A549 treated with Mapracorat at 1 μM for 4 hours (cell line): ENCODE results near the gene HOXA1. TPM values are rescaled to one million over a fixed set of nuclear protein-coding genes. Genes with fewer than 3 reads are reported as not detected.

ENCODE experiments used
- total RNA-seq: library from RNA; stranded (reverse); fragments of 200-300 nt; extraction: Qiagen RNA extraction; gene quantifications from 5 replicates; pipeline ENCODE4 v1.2.3, GENCODE V29; 2022

Gene HOXA1
- 2.5 to 3.4 TPM (median 3.0 TPM) in 5 replicates for total RNA-seq

DNA sequence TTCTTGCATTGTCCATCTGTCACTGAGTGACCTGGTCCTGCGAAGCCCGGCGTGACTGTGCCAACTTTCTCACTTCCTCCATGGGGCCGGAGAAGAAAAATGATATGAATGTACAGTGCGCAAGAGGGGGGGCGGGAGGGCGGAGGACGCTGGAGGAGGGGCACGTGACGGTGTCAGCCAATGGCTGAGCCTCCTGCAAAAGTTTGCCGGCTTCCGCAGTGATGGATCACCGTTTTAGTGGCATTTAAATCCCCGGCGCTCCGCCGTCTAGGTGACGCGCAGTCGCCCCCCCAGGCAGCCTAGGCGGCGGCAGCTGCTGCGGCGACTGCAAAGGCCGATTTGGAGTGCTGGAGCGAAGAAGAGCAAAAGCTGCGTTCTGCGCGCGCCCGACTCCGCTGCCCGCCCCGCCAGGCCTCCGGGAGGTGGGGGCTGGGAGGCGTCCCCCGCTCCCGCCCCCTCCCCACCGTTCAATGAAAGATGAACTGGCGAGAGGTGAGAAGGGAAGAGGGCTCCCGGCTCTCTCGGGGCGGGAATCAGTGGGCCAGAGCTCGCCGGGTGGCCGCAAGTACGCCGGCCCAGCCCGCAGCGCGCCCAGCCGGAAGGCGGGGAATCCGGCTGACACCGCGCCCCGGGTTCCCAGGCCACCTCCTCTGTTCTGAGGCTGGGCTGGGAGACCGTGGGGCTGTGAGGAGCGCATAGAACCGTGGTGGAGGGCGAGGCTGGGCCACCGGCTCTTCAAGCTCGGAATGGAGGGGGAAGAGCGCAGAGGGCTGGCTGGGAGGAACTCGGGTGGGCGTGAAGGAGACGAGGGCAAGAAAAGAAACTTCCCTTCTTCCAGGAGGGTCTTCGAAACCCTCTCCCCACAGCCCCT is at the start of gene HOXA1:
HOXA1 (minus strand) TSS at position 104 of the 871 bp plus-strand sequence; CDS start at position 16, 88 bp downstream.

DNA sequence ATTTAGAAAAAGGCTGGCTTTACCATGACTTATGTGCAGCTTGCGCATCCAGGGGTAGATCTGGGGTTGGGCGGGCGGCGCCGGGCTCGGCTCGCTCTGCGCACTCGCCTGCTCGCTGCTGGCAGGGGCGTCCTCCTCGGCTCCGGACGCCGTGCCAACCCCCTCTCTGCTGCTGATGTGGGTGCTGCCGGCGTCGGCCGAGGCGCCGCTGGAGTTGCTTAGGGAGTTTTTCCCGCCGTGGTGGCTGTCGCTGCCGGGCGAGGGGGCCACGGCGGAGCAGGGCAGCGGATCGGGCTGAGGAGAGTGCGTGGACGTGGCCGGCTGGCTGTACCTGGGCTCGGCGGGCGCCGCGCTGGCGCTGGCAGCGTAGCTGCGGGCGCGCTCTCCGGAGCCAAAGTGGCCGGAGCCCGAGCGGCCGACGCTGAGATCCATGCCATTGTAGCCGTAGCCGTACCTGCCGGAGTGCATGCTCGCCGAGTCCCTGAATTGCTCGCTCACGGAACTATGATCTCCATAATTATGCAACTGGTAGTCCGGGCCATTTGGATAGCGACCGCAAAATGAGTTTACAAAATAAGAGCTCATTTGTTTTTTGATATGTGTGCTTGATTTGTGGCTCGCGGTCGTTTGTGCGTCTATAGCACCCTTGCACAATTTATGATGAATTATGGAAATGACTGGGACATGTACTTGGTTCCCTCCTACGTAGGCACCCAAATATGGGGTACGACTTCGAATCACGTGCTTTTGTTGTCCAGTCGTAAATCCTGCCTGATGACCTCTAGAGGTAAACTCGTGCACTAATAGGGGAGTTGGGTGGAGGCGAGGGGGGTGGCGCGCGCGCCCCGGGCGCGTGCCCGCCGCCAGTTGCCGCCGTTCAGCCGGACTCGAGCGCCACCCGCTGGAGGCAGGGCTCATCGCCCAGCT is 47.5 kb upstream of the HOXA1 start, which contains the start of gene HOXA5:
HOXA5 (minus strand) TSS at position 659 of the 927 bp plus-strand sequence; CDS start at position 585, 74 bp downstream.

DNA sequence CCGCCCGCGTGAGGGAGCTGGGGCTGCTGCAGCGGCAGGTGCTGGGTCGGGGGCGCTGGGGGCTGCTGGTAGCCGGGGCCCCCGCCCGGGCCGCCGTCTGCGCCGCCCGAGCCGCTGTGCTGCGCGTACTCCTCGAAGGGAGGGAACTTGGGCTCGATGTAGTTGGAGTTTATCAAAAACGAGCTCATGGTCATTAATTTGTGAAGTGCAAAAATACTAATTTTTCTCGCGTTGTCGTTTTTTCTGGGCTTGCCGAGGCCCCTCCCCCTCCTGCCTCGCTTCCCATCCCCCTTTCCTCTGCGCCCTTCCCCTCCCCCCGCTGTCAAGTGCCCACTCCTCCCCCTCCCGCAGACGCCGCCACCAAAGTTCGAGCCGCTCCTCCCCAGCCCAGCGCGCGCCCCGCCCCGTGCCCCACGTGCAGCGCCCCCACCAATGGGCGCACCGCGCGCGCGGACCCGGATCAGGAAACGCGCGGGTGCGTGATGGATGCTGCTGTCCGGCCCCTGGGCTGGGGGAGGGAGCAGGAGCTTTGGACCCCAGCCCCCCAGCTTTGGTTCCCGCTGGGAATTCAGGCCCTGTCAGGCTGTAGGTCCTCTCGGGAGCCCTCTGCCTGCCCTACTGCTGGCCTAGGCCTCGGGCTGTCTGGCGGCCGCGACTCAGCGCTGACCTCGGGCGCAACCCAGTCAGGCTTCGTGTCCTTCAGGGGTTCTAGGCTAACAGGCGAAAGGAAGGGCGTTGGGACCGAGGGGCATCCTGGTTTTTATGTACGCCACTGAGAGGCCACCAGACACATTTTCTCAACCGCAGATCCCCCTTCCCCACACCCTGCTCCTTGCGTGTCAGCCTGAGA is 35.0 kb upstream of the HOXA1 start, which contains the start of gene HOXA4:
HOXA4 (minus strand) TSS at position 218 of the 850 bp plus-strand sequence; CDS start at position 194, 24 bp downstream.

GRCh38 chr7:27102581-27103442 is 7.0 kb upstream of the HOXA1 start, which contains the start of gene HOXA2:
HOXA2 (minus strand) TSS chr7:27102683; CDS start chr7:27102500, 183 bp downstream.

Other genes with a start within 250 kb of the HOXA1 start
- gene SKAP2, start 231.4 kb downstream of the HOXA1 start, total RNA-seq = 12.5 to 17.8 TPM (median 15.2 TPM) in 5 replicates
- gene HOXA2, start 6.7 kb upstream of the HOXA1 start, total RNA-seq = 0.66 to 0.89 TPM (median 0.83 TPM) in 5 replicates
- 1.3 to 2.2 TPM (median 1.8 TPM) in 5 replicates for gene HOXA4, start 34.8 kb upstream of the HOXA1 start, total RNA-seq
- 3.4 to 6.8 TPM (median 5.8 TPM) in 5 replicates for gene HOXA5, start 47.7 kb upstream of the HOXA1 start, total RNA-seq
- gene HOXA6, start 51.8 kb upstream of the HOXA1 start, total RNA-seq = 0.74 to 1.8 TPM (median 1.6 TPM) in 5 replicates
- gene HOXA3, start 56.6 kb upstream of the HOXA1 start, total RNA-seq = 4.0 to 6.9 TPM (median 6.0 TPM) in 5 replicates
- gene HOXA7, start 60.7 kb upstream of the HOXA1 start, total RNA-seq = 4.1 to 5.5 TPM (median 5.0 TPM) in 5 replicates
- gene HOXA9, start 69.5 kb upstream of the HOXA1 start, total RNA-seq = 0.41 to 1.4 TPM (median 0.73 TPM) in 5 replicates
- gene HOXA10, start 78.3 kb upstream of the HOXA1 start, total RNA-seq = 6.8 to 7.8 TPM (median 7.7 TPM) in 5 replicates
- 0.45 to 0.89 TPM (median 0.52 TPM) in 5 replicates for gene HOXA11, start 89.2 kb upstream of the HOXA1 start, total RNA-seq
- gene HOXA13, start 104.1 kb upstream of the HOXA1 start, total RNA-seq = 1.7 to 2.2 TPM (median 2.1 TPM) in 5 replicates
- gene EVX1, start 146.8 kb upstream of the HOXA1 start, total RNA-seq = 0.07 to 0.21 TPM (median 0.14 TPM) in 5 replicates